T-cell (primary cell): Measurements from ENCODE around the gene LMNTD2. TPM values are rescaled to one million over a fixed set of nuclear protein-coding genes. Genes with fewer than 3 reads are reported as not detected.
A peak's percentile ranks its signal among the peaks of the same experiment; 100 is the strongest.
"Not testable (repeated sequence)": the region's sequence is repeated elsewhere in the genome, so short reads cannot be mapped to it uniquely, and the experiment has no call there.

Source experiments
- ATAC-seq, 4 experiments: fragments of 200-7000 bp in 3 of 4; fragments of 150-1000 bp in 1 of 4; cut with Tn5 transposase; replicated peaks in 1 of 4; 1 replicate in 3 of 4; 2 replicates in 1 of 4; pipeline ENCODE4 v1.10.0; 2021; ENCODE audit warnings: moderate library complexity in 3 of 4, mild to moderate bottlenecking in 2 of 4, moderate number of reproducible peaks in 1 of 4
- CTCF ChIA-PET, 2 donors: fragments of 300-600 bp; sonication (Branson Sonifier 250); formaldehyde crosslinking; loops; one replicate each; lab custom pipeline; 2022; ENCODE audit warnings: antibody characterized with exemption in 2 of 2; lab: Charles Lee
- POLR2A ChIA-PET, 2 donors: fragments of 300-600 bp; sonication (Branson Sonifier 250); formaldehyde crosslinking; loops; one replicate each; lab custom pipeline; 2022; ENCODE audit warnings: antibody characterized with exemption in 2 of 2; lab: Charles Lee
- DNase-seq, 35 experiments: peaks; one replicate each; pipeline versions ENCODE4 v3.0.0 to v3.0.0-alpha.2; 2013 to 2023
- H3K27ac ChIP-seq: one replicate; pipeline ENCODE4 v1.5.1; 2013; ENCODE audit warnings: low read length
- H3K27me3 ChIP-seq, 2 experiments: replicated peaks in 1 of 2; 1 replicate in 1 of 2; 2 replicates in 1 of 2; pipeline versions ENCODE4 v1.6.1 to v1.7.0; 2013; ENCODE audit warnings: low read length in 1 of 2, mixed read lengths in 1 of 2; ENCODE audit not compliant: control insufficient read depth in 2 of 2, insufficient read depth in 2 of 2; ENCODE audit errors: extremely low read depth in 1 of 2
- H3K36me3 ChIP-seq, 2 donors: 1 replicate in 1 of 2; 2 replicates in 1 of 2; pipeline versions ENCODE4 v1.6.1 to v1.7.0; 2013; ENCODE audit warnings: low read length in 1 of 2; ENCODE audit not compliant: control insufficient read depth in 2 of 2, insufficient read depth in 1 of 2; ENCODE audit errors: extremely low read depth in 1 of 2
- H3K4me1 ChIP-seq, 2 experiments: 1 replicate in 1 of 2; 2 replicates in 1 of 2; pipeline versions ENCODE4 v1.6.1 to v1.7.0; 2013; ENCODE audit warnings: low read length in 2 of 2, mixed read lengths in 1 of 2; ENCODE audit not compliant: insufficient read depth in 2 of 2, control insufficient read depth in 1 of 2; ENCODE audit errors: extremely low read depth in 1 of 2
- H3K4me3 ChIP-seq, 2 donors: 1 replicate in 1 of 2; 2 replicates in 1 of 2; pipeline versions ENCODE4 v1.5.1 to v1.7.0; 2013; ENCODE audit warnings: mild to moderate bottlenecking in 2 of 2, low read length in 1 of 2, moderate library complexity in 1 of 2; ENCODE audit not compliant: control insufficient read depth in 1 of 2; ENCODE audit errors: extremely low read depth in 1 of 2
- H3K9me3 ChIP-seq: 2 replicates; pipeline ENCODE4 v1.7.0; 2013
- H3K27ac Mint-ChIP-seq, 2 donors: one replicate each; pipeline ENCODE4 v1.8.0; 2020 to 2021; ENCODE audit warnings: mild to moderate bottlenecking in 2 of 2, mixed read lengths in 2 of 2
- H3K27me3 Mint-ChIP-seq, 2 donors: one replicate each; pipeline ENCODE4 v1.8.0; 2021 to 2022; ENCODE audit warnings: mixed read lengths in 2 of 2
- H3K36me3 Mint-ChIP-seq: one replicate; pipeline ENCODE4 v1.8.0; 2021; ENCODE audit warnings: mixed read lengths
- H3K4me1 Mint-ChIP-seq, 3 donors: one replicate each; pipeline ENCODE4 v1.8.0; 2020 to 2022; ENCODE audit warnings: mixed read lengths in 3 of 3, mild to moderate bottlenecking in 1 of 3
- H3K4me3 Mint-ChIP-seq, 3 donors: one replicate each; pipeline ENCODE4 v1.8.0; 2020 to 2022; ENCODE audit warnings: mild to moderate bottlenecking in 3 of 3, mixed read lengths in 3 of 3, moderate library complexity in 3 of 3
- H3K9me3 Mint-ChIP-seq, 3 donors: one replicate each; pipeline ENCODE4 v1.8.0; 2020 to 2022; ENCODE audit warnings: mixed read lengths in 3 of 3
- WGBS: methylation state at CpG from one replicate; pipeline ENCODE4 v1.1.5; 2013; ENCODE audit warnings: missing lambda C conversion rate; ENCODE audit not compliant: insufficient coverage; 5-methylcytosine and 5-hydroxymethylcytosine counted together
- total RNA-seq, 35 experiments: library from RNA in 6 of 35; stranded (reverse) in 6 of 35; fragments of 120-200 nt in 1 of 35; gene quantifications; one replicate each; pipeline versions ENCODE4 v1.2.1 to v1.2.4 and lab custom pipeline; 2013 to 2026

LMNTD2 gene
- total RNA-seq, 5 donors from 2014 or later (not counting 1 experiment from before 2014, with no cell fraction given) = 5.1 to 13.4 (median 8.8) TPM

- H3K36me3 ChIP-seq = peaks cover 0 to 6% of the 10 kb centered on the region in 2 donors
- peak within 1 kb of the TSS; percentile 96 to 99 for H3K27ac Mint-ChIP-seq
- DNase-seq (peak; percentile 89 to 97 (median 94)), ATAC-seq (peak; percentile 84 to 91 (median 87))
- H3K4me3 Mint-ChIP-seq = peak within 1 kb of the TSS; percentile 89 to 98 (median 89)
- H3K27me3 ChIP-seq = peaks cover 0 to 17% of the 10 kb centered on the region in 2 experiments
- ChIA-PET CTCF (interaction anchor here in 1 of 2 donors (0.5 to 1.3 kb wide), 4 partner anchors 21 to 150 kb away, joined by 3 to 12 read pairs (median 6); no protein-coding TSS in a partner anchor), POLR2A (interaction anchor here in 1 of 2 donors (0.7 kb wide), 1 partner anchor 240 kb away, joined by 3 read pairs; no protein-coding TSS in a partner anchor)
- H3K4me3 ChIP-seq = peak within 1 kb of the TSS; percentile 84 to 93
- H3K4me1 ChIP-seq = peaks cover 29 to 61% of the 10 kb centered on the region in 2 experiments
- peaks cover 0 to 5% of the 10 kb centered on the region in 2 donors for H3K27me3 Mint-ChIP-seq
- WGBS = under 1% methylated on average over 71 of the region's 99 CpGs
- H3K4me1 Mint-ChIP-seq = peaks cover 50 to 57% (median 54%) of the 10 kb centered on the region in 3 donors
- peaks cover 2% of the 10 kb centered on the region for H3K36me3 Mint-ChIP-seq
- H3K9me3 ChIP-seq = no peaks in the 10 kb centered on the region
- peak within 1 kb of the TSS; percentile 91 for H3K27ac ChIP-seq
- no peaks in the 10 kb centered on the region for H3K9me3 Mint-ChIP-seq
Measured at GRCh38 chr11:575996-576768, 15.6 kb upstream of the LMNTD2 start, which contains the start of gene PHRF1. TSS of gene PHRF1 (plus strand) at chr11:576470. CDS start at chr11:581513, 5,043 bp downstream.

GRCh38 chr11:575313-575995, 14.9 kb upstream of the LMNTD2 start:
- Mint-ChIP-seq H3K36me3 (no peaks in the 10 kb centered on the region), H3K4me3 (peak overlapping the region; percentile 84 to 89 (median 84)), H3K9me3 (no peaks in the 10 kb centered on the region), H3K27me3 (peaks cover 0 to 5% of the 10 kb centered on the region in 2 donors), H3K27ac (peak overlapping the region; percentile 61 to 72), H3K4me1 (peaks cover 46 to 50% (median 50%) of the 10 kb centered on the region in 3 donors)
- Histone ChIP-seq H3K4me3 (peak overlapping the region; percentile 34 to 44), H3K27ac (no peak overlapping the region), H3K27me3 (peaks cover 0 to 17% of the 10 kb centered on the region in 2 experiments), H3K36me3 (peaks cover 0 to 6% of the 10 kb centered on the region in 2 donors), H3K9me3 (no peaks in the 10 kb centered on the region), H3K4me1 (peaks cover 29 to 59% of the 10 kb centered on the region in 2 experiments)
- ChIA-PET CTCF (interaction anchor here in 1 of 2 donors (0.5 to 1.3 kb wide), 4 partner anchors 20 to 151 kb away, joined by 3 to 12 read pairs (median 6); no protein-coding TSS in a partner anchor), POLR2A (interaction anchor here in 1 of 2 donors (0.7 kb wide), 1 partner anchor 241 kb away, joined by 3 read pairs; no protein-coding TSS in a partner anchor)
- peak; percentile 4 to 64 (median 32) for ATAC-seq
- WGBS = 1% methylated on average over 55 of the region's 81 CpGs
- peak in 2 of 35 experiments; percentile 27 to 64 for DNase-seq

GRCh38 chr11:574632-575312, 14.2 kb upstream of the LMNTD2 start:
- peak in 1 of 35 experiments; percentile 40 for DNase-seq
- H3K27ac ChIP-seq = no peak overlapping the region
- H3K36me3 ChIP-seq = peaks cover 0 to 6% of the 10 kb centered on the region in 2 donors

GRCh38 chr11:574031-574570, 13.6 kb upstream of the LMNTD2 start:
- peak overlapping the region; percentile 47 to 55 for H3K27ac Mint-ChIP-seq
- H3K36me3 ChIP-seq, ATAC-seq, H3K9me3 ChIP-seq, H3K27ac ChIP-seq, POLR2A ChIA-PET, H3K27me3 Mint-ChIP-seq, H3K36me3 Mint-ChIP-seq, CTCF ChIA-PET, H3K9me3 Mint-ChIP-seq: not testable (repeated sequence)
- Histone ChIP-seq H3K4me3 (peak overlapping the region; percentile 12 to 27), H3K4me1 (peaks cover 20 to 55% of the 10 kb centered on the region in 2 experiments), H3K27me3 (peaks cover 0 to 17% of the 10 kb centered on the region in 2 experiments)
- H3K4me3 Mint-ChIP-seq = peak overlapping the region; percentile 84 to 89 (median 84)
- peak in 1 of 35 experiments; percentile 51 for DNase-seq
- WGBS = 38% methylated on average over 8 of the region's 14 CpGs
- peaks cover 36 to 38% (median 36%) of the 10 kb centered on the region in 3 donors for H3K4me1 Mint-ChIP-seq

More at GRCh38 chr11:574632-575312, 14.2 kb upstream of the LMNTD2 start:
- Histone ChIP-seq H3K9me3 (no peaks in the 10 kb centered on the region), H3K4me3 (peak overlapping the region; percentile 34 to 44), H3K4me1 (peaks cover 27 to 55% of the 10 kb centered on the region in 2 experiments), H3K27me3 (peaks cover 0 to 17% of the 10 kb centered on the region in 2 experiments)
- Mint-ChIP-seq H3K36me3 (no peaks in the 10 kb centered on the region), H3K27ac (peak overlapping the region; percentile 61 to 72), H3K9me3 (no peaks in the 10 kb centered on the region), H3K27me3 (peaks cover 0 to 5% of the 10 kb centered on the region in 2 donors), H3K4me3 (peak overlapping the region; percentile 84 to 89 (median 84)), H3K4me1 (peaks cover 42 to 45% (median 43%) of the 10 kb centered on the region in 3 donors)
- WGBS = 28% methylated on average over 19 of the region's 25 CpGs
- peak in 1 of 4 experiments; percentile 2 for ATAC-seq
- ChIA-PET POLR2A (no interaction called here), CTCF (no interaction called here)

- no peak overlapping the region for H3K27ac Mint-ChIP-seq
- no peak for ATAC-seq
Measured at GRCh38 chr11:573146-573759, 12.7 kb upstream of the LMNTD2 start.

More at GRCh38 chr11:573146-573759, 12.7 kb upstream of the LMNTD2 start:
- Histone ChIP-seq H3K36me3 (peaks cover 0 to 2% of the 10 kb centered on the region in 2 donors), H3K27me3 (peaks cover 0 to 17% of the 10 kb centered on the region in 2 experiments), H3K9me3 (no peaks in the 10 kb centered on the region), H3K4me3 (no peak overlapping the region), H3K4me1 (peaks cover 18 to 49% of the 10 kb centered on the region in 2 experiments), H3K27ac (no peak overlapping the region)
- Mint-ChIP-seq H3K4me1 (peaks cover 28 to 30% (median 30%) of the 10 kb centered on the region in 3 donors), H3K9me3 (no peaks in the 10 kb centered on the region), H3K36me3 (no peaks in the 10 kb centered on the region), H3K27me3 (peaks cover 0 to 5% of the 10 kb centered on the region in 2 donors), H3K4me3 (no peak overlapping the region)
- POLR2A ChIA-PET = interaction anchor here in 1 of 2 donors (0.6 kb wide), 1 partner anchor 160 kb away, joined by 6 read pairs; no protein-coding TSS in a partner anchor
- no peak for DNase-seq
- WGBS = 96% methylated on average over 13 of the region's 16 CpGs
- CTCF ChIA-PET = no interaction called here
